ENCODE measurements around the gene NR1I2. TPM values are rescaled to one million over a fixed set of nuclear protein-coding genes. Genes with fewer than 3 reads are reported as not detected.

NR1I2 gene
- total and polyA plus RNA-seq, 12 donors = 0.14 to 0.91 (median 0.37) TPM; not detected in 2

GRCh38 chr3:119849126-119849525, 67.2 kb downstream of the NR1I2 start:
- Histone ChIP-seq H3K27ac (no peak overlapping the region), H3K4me1 (replicated peaks in 1 of 2) (no peaks in the 10 kb centered on the region), H3K4me3 (no peak overlapping the region), H3K9me3 (replicated peaks in 1 of 3) (no peaks in the 10 kb centered on the region), H3K36me3 (replicated peaks in 1 of 2) (no peaks in the 10 kb centered on the region), H3K27me3 (no peaks in the 10 kb centered on the region)
- no peak for DNase-seq
- 84 to 94% (median 92%) methylated on average over 2 of the region's 2 CpGs for WGBS, 4 donors
- intact Hi-C loops (cut with DNase I) = no loop called here
- TF ChIP-seq CTCF (IDR thresholded peaks at IDR 0.05) (no peak), POLR2A (IDR thresholded peaks at IDR 0.05) (no peak)

- intact Hi-C loops (cut with DNase I) = no loop called here
- TF ChIP-seq CTCF (IDR thresholded peaks at IDR 0.05) (no peak), POLR2A (IDR thresholded peaks at IDR 0.05) (no peak)
- no peak for DNase-seq
- H3K4me3 ChIP-seq = no peak overlapping the region
- H3K36me3 ChIP-seq (replicated peaks in 1 of 2) = no peaks in the 10 kb centered on the region
- WGBS, 4 donors = 92 to 98% (median 98%) methylated on average over 3 of the region's 3 CpGs
- H3K27ac ChIP-seq = no peak overlapping the region
- H3K27me3 ChIP-seq = no peaks in the 10 kb centered on the region
- no peaks in the 10 kb centered on the region for H3K4me1 ChIP-seq (replicated peaks in 1 of 2)
- H3K9me3 ChIP-seq (replicated peaks in 1 of 3) = no peaks in the 10 kb centered on the region
Measured at GRCh38 chr3:119856695-119857094, 74.8 kb downstream of the NR1I2 start.

GRCh38 chr3:119858957-119859356, 77.1 kb downstream of the NR1I2 start:
- WGBS, 4 donors = 88 to 97% (median 93%) methylated on average over 2 of the region's 2 CpGs
- no peaks in the 10 kb centered on the region for H3K9me3 ChIP-seq (replicated peaks in 1 of 3)
- intact Hi-C loops (cut with DNase I) = no loop called here

GRCh38 chr3:119859728-119860127, 77.8 kb downstream of the NR1I2 start:
- TF ChIP-seq CTCF (IDR thresholded peaks at IDR 0.05) (no peak), POLR2A (IDR thresholded peaks at IDR 0.05) (no peak)
- 97 to 100% (median 98%) methylated on average over 2 of the region's 2 CpGs for WGBS, 4 donors
- Histone ChIP-seq H3K27me3 (no peaks in the 10 kb centered on the region), H3K27ac (no peak overlapping the region), H3K9me3 (replicated peaks in 1 of 3) (no peaks in the 10 kb centered on the region), H3K4me1 (replicated peaks in 1 of 2) (no peaks in the 10 kb centered on the region), H3K4me3 (no peak overlapping the region), H3K36me3 (replicated peaks in 1 of 2) (peaks cover 0 to 10% of the 10 kb centered on the region in 2 donors)
- no peak for DNase-seq
- intact Hi-C loops (cut with DNase I) = no loop called here

More at GRCh38 chr3:119858957-119859356, 77.1 kb downstream of the NR1I2 start:
- Histone ChIP-seq H3K27ac (no peak overlapping the region), H3K36me3 (replicated peaks in 1 of 2) (peaks cover 0 to 10% of the 10 kb centered on the region in 2 donors), H3K4me1 (replicated peaks in 1 of 2) (no peaks in the 10 kb centered on the region), H3K4me3 (no peak overlapping the region), H3K27me3 (no peaks in the 10 kb centered on the region)
- TF ChIP-seq POLR2A (IDR thresholded peaks at IDR 0.05) (no peak), CTCF (IDR thresholded peaks at IDR 0.05) (no peak)
- no peak for DNase-seq

All from adrenal gland (tissue), 12 donors.